Motor neuron (in vitro differentiated cells): ENCODE results near the gene NUTF2. TPM values are rescaled to one million over a fixed set of nuclear protein-coding genes. Genes with fewer than 3 reads are reported as not detected.
A peak's percentile ranks its signal among the peaks of the same experiment; 100 is the strongest.
"Not testable (repeated sequence)": the region's sequence is repeated elsewhere in the genome, so short reads cannot be mapped to it uniquely, and the experiment has no call there.

ENCODE experiments used
- ATAC-seq, 8 experiments: fragments of 200-7000 bp; cut with Tn5 transposase; replicated peaks in 6 of 8; 2 replicates each; pipeline ENCODE4 v1.8.0; 2021; ENCODE audit warnings: mild to moderate bottlenecking in 8 of 8, moderate library complexity in 8 of 8
- H3K27ac ChIP-seq, 2 donors: fragments of 250-450 bp; sonication (Bioruptor Pico); 2 replicates each; pipeline ENCODE4 v1.9.0; 2021; ENCODE audit warnings: antibody characterized with exemption in 2 of 2, mild to moderate bottlenecking in 2 of 2, moderate library complexity in 1 of 2
- H3K4me1 ChIP-seq, 2 donors: fragments of 250-450 bp; sonication (Bioruptor Pico); replicated peaks in 1 of 2; 2 replicates each; pipeline ENCODE4 v1.6.1; 2021; ENCODE audit warnings: antibody characterized with exemption in 2 of 2, mild to moderate bottlenecking in 2 of 2, moderate library complexity in 1 of 2
- H3K4me3 ChIP-seq, 5 donors: fragments of 250-450 bp; sonication (Bioruptor Pico); 2 replicates each; pipeline ENCODE4 v1.9.0; 2021; ENCODE audit warnings: antibody characterized with exemption in 5 of 5, mild to moderate bottlenecking in 5 of 5, moderate library complexity in 4 of 5
- WGBS, 10 experiments: fragments of 450-650 bp; shearing (Covaris generic); methylation state at CpG; one replicate each; pipeline ENCODE4 v1.0.0; 2022; 5-methylcytosine and 5-hydroxymethylcytosine counted together
- in situ Hi-C, 9 experiments: fragments of 400-800 bp; cut with MboI; loops; one replicate each; pipeline ENCODE4 v1.15.0; 2021; ENCODE audit warnings: low sequenced_read_pairs in 9 of 9, low pct_unique_long_range_greater_than_20kb in 2 of 9; ENCODE audit not compliant: unreplicated experiment in 9 of 9
- total RNA-seq, 8 experiments: library from RNA; unstranded; fragments of 300-600 nt; gene quantifications; 2 replicates each; pipeline versions ENCODE4 v1.2.3 to v1.2.4, GENCODE V29; 2022

NUTF2 gene
- total RNA-seq, 8 experiments from 2014 or later: 52.2 to 122 (median 108) TPM

DNA sequence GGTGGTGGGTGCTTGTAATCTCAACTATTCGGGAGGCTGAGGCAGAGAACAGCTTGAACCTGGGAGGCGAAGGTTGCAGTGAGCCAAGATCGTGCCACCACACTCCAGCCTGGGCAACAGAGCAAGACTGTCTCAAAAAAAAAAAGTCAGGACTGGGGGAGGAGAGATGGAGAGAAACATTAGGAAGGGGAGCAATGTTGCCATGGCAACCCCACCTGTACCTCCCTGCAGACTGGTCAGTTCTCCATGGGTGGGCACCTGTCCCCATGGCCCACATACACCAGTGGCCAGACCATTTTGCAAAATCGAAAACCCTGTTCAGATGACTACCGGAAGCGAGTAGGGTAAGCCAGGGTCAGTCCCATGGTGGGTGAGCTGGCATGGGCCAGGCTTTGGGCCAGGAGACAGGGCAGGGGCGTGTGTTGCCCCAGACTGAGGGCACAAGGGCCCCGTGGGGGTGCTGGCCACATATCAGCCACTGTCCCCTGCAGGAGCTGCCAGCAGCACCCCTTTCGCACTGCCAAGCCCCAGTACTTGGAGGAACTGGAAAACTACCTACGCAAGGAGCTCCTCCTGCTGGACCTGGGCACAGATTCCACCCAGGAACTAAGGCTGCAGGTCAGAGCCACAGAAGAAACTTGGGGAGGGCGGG lies 26.0 kb upstream of the NUTF2 start:
- in situ Hi-C loops: no loop called here
- Histone ChIP-seq H3K4me3 (no peak overlapping the region), H3K27ac (no peak overlapping the region), H3K4me1 (no peaks in the 10 kb centered on the region)
- ATAC-seq: no peak
- WGBS, 10 experiments: 78 to 93% (median 81%) methylated on average over 2 to 8 of the region's 11 CpGs; no CpG with 5 or more reads in 5 of the 10 experiments

DNA sequence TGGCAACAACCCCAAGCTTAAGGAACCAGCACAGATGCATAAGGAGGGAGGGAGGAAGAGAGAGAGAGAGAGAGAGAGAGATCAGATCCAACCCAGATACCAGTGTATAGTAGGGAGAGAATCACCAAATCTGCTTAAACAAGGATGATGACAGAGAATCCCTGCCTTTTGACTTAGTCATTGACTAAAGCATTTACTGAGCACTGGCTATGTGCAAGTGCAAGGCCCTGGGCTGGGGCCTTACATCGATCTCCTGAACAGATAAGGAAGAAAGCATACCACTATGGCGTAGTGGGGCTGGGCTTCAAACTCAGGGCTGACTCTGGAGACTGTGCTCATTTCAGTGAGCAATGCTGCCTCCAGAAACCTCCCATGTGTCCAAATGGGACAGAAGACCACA lies 24.2 kb upstream of the NUTF2 start:
- no peak overlapping the region for H3K4me3 ChIP-seq
- WGBS, 10 experiments: 67 to 94% (median 80%) methylated on average over 1 to 2 of the region's 2 CpGs; no CpG with 5 or more reads in 6 of the 10 experiments
- H3K4me1 ChIP-seq: no peaks in the 10 kb centered on the region
- no peak overlapping the region for H3K27ac ChIP-seq
- peak in 2 of 8 experiments; percentile 62 to 72 for ATAC-seq
- in situ Hi-C loops: no loop called here

DNA sequence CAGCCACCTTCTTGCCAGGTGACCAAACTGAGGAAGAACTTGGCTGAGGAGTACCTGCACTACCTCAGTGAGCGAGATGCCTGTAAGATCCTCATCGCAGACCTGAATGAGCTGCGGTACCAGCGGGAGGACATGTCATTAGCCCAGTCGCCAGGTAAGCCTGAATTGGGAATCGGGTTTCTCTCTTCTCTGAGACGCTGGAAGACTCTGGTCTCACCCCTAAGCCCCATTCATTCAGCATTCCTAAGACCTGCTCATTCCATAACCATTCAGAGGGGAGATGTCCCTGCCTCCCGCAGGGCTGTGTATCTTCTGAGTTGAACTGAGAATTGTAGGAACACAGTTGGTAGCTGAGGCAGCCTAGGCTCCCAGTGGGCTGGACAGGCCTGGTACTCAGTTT lies 21.6 kb upstream of the NUTF2 start:
- Histone ChIP-seq H3K27ac (no peak overlapping the region), H3K4me1 (no peaks in the 10 kb centered on the region), H3K4me3 (no peak overlapping the region)
- ATAC-seq: no peak
- WGBS, 10 experiments: 66 to 84% (median 78%) methylated on average over 3 to 6 of the region's 8 CpGs; no CpG with 5 or more reads in 4 of the 10 experiments
- in situ Hi-C loops: no loop called here

DNA sequence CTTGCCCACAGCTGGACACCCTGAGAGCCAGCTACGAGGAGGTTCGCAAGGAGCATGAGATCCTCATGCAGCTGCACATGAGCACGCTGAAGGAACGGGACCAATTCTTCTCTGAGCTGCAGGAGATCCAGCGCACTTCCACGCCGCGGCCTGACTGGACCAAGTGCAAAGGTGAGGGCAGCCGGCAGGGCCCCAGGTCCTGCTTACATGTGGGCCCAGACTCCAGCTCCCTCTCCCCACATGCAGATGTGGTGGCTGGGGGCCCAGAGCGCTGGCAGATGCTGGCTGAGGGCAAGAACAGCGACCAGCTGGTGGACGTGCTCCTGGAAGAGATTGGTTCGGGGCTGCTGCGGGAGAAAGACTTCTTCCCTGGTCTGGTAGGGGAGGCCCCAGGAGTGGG lies 20.8 kb upstream of the NUTF2 start:
- ATAC-seq: no peak
- in situ Hi-C loops: no loop called here
- WGBS, 10 experiments: 100% methylated on average over 5 of the region's 14 CpGs; no CpG with 5 or more reads in 9 of the 10 experiments
- Histone ChIP-seq H3K4me3 (no peak overlapping the region), H3K4me1 (no peaks in the 10 kb centered on the region), H3K27ac (no peak overlapping the region)

DNA sequence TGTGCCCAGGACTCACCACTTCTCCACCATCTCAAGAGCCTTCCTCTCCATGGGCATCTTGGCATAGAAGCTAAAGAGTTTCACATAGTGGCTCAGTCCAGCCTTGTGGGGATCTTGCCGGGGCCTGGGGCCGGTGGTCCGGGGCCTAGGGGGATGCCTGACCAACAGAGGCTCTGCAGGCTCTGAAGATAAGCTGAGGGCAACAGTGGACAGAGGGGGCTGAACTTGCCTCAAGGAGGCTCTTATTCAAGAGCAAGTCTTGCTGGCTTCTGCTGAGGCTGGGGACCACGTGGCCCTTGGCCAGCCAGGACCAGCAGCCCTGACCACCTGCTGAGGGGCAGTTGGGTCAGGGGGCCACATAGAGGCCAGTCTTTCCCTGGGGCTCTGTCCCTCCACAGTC lies 18.1 kb upstream of the NUTF2 start:
- WGBS, 10 experiments: 100% methylated on average over 1 of the region's 4 CpGs; no CpG with 5 or more reads in 9 of the 10 experiments
- in situ Hi-C loops: no loop called here

DNA sequence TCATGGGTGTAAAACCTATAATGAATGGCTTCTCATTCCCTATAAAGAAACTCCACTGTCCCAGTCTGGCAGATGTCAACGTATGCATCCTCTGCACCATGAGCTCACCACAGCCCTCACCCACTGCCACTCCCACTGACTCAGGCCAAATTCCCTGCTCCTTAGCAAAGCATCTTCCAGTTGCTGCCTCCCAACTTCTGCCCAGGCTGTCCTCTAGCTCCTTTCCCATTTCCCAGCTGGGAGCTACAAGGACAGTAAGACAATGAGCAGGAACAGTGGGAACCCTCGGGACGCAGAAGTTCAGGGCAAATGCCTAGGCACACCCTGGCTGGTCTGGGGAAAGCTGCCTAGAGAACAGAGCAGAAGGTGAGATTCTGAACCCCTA lies 13.7 kb upstream of the NUTF2 start:
- ATAC-seq: peak in 7 of 8 experiments; percentile 1 to 69 (median 13)
- in situ Hi-C loops: no loop called here
- 0 to 17% (median 11%) methylated on average over 1 to 3 of the region's 3 CpGs; no CpG with 5 or more reads in 7 of the 10 experiments for WGBS, 10 experiments
- Histone ChIP-seq H3K4me1 (peaks cover 5 to 6% of the 10 kb centered on the region in 2 donors), H3K27ac (no peak overlapping the region), H3K4me3 (peak overlapping the region; percentile 68 to 99 (median 78))

More for the DNA sequence above, 18.1 kb upstream of the NUTF2 start:
- Histone ChIP-seq H3K4me1 (peaks cover 5 to 6% of the 10 kb centered on the region in 2 donors), H3K27ac (no peak overlapping the region), H3K4me3 (no peak overlapping the region)
- ATAC-seq: no peak

DNA sequence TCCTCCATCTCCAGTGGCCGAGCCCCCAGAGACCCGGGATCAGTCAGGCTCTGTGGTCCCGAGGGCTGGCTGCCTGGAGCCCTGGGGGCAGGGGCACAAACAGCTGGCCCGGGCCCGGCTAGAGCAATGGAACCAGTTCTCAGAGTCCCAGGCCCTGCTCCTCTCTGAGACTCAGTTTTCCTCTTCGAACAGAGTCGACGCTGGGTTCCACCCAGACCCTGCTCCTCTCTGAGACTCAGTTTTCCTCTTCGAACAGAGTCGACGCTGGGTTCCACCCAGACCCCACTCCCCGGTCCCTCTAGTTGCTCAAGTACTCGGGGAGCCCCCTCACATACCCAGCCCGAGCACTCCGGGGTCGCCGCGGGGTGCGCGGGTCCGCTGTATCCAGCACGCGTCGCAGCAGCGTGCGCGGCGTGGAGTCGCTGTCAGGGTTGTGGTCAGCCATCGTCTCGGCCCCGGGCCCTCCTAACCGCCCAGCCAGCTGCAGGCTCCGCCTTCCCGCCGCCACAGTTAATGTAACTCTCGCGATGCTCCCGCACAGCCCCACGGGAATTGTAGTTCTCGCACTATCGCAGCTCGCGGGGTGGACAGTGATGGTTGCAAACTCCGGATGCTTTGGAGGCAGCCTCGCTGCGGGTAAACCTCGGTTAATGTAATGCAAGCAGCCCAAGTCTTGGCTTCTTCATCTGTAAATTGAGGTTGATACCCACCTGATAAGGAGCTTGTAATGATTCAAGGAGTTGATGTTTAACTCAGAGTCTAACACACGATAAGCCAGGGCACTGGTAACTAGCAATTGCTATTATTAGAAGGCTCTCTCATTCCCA lies 13.1 kb upstream of the NUTF2 start:
- WGBS, 10 experiments: 0 to 20% (median 4%) methylated on average over 1 to 17 of the region's 49 CpGs; no CpG with 5 or more reads in 4 of the 10 experiments
- peak overlapping the region; percentile 27 to 47 for H3K27ac ChIP-seq
- peak; percentile 92 to 100 (median 98) for ATAC-seq
- in situ Hi-C loops: no loop called here
- H3K4me1 ChIP-seq: peaks cover 5 to 6% of the 10 kb centered on the region in 2 donors
- peak overlapping the region; percentile 68 to 99 (median 78) for H3K4me3 ChIP-seq

DNA sequence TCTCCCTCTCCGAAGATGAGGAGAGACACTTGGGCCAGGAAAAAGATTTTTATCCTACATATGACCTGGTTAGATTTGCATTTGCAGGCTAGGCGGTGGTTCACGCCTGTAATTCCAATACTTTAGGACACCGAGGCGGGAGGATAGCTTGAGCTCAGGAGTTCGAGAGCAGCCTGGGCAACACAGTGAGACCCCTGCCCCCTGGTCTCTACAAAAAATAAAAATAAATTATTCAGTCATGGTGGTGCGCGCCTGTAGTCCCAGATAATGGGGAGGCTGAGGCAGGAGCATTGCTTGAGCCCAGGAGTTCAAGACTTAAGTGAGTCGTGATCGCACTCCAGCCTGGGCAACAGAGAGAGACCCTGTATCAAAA lies 12.5 kb upstream of the NUTF2 start:
- WGBS, 10 experiments: 0 to 100% (median 79%) methylated on average over 1 to 10 of the region's 10 CpGs; no CpG with 5 or more reads in 1 of the 10 experiments
- in situ Hi-C loops: no loop called here
- Histone ChIP-seq H3K27ac (no peak overlapping the region), H3K4me1 (peaks cover 5 to 6% of the 10 kb centered on the region in 2 donors), H3K4me3 (peak overlapping the region in 4 of 5 donors; percentile 68 to 99 (median 78))
- ATAC-seq: no peak

DNA sequence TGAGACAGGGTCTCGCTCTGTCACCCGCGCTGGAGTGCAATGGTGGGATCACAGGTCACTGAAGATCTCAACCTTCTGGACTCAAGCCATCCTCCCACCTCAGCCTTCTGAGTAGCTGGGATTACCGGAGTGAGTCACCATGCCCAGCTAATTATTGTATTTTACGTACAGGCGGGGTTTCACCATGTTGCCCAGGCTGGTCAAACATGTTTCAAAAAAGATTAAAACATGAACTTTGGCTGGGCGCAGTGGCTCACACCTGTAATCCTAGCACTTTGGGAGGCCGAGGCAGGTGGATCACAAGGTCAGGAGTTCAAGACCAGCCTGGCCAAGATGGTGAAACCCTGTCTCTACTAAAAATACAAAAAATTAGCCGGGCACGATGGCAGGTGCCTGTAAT lies 9.5 kb upstream of the NUTF2 start:
- ATAC-seq, in situ Hi-C loops, H3K4me1 ChIP-seq, H3K27ac ChIP-seq, H3K4me3 ChIP-seq: not testable (repeated sequence)
- 67 to 93% (median 91%) methylated on average over 2 to 9 of the region's 10 CpGs; no CpG with 5 or more reads in 2 of the 10 experiments for WGBS, 10 experiments

DNA sequence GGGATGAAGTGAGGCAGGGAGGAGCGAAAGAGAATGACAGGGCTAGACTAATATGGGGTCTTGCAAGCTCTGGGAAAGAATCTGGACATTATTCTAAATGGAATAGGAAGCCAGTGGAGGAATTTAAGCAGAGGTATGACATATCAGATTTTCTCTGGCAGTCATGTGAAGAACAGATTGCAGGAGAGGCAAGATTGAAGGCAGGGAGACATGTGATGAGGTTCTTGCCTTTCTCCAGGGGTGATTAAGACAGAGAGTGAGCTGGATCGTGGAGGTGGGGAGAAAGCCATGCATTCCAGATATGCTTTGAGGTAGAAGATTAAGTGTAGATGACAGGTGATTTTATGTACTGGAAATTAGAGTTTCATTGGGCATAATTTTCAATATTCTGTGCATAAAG lies 8.9 kb upstream of the NUTF2 start:
- Histone ChIP-seq H3K4me3 (no peak overlapping the region), H3K27ac (no peak overlapping the region), H3K4me1 (peaks cover 2 to 4% of the 10 kb centered on the region in 2 donors)
- 33 to 100% (median 84%) methylated on average over 1 to 2 of the region's 2 CpGs; no CpG with 5 or more reads in 2 of the 10 experiments for WGBS, 10 experiments
- ATAC-seq: no peak
- in situ Hi-C loops: no loop called here

DNA sequence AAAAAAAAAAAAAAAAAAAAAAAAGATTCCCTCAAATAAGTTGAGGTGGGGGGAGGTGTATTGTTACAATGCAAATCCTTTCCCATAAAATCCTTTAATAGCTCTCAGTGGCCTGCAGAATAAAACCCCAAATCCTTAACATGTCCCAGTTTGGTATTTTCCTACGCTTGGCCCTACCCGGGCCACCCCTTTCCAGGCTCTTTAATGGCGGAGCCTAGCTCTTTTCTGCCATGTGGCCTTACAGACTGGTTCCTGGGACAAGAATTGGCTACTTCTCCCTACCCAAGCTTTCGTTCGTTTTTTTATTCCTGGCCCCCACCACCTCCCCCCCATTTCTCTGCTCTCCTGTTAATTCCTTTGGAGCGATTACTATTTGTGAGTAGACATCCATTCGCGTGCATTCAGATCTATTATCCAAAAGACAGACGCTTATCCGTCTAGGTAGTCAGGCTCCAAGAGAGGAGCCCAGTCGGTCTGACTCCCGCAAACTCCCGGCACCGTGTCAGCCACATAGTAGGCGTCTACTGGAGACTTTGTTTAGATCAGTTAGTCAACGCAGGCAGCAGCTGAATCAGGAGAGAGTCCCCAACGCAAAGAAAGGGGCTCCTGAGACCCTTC lies 5.4 kb upstream of the NUTF2 start:
- in situ Hi-C loops: no loop called here
- ATAC-seq: no peak
- Histone ChIP-seq H3K4me3 (peak overlapping the region; percentile 77 to 98 (median 93)), H3K4me1 (peaks cover 21 to 23% of the 10 kb centered on the region in 2 donors), H3K27ac (peak overlapping the region in 1 of 2 donors; percentile 98)
- 50 to 100% (median 77%) methylated on average over 1 to 9 of the region's 17 CpGs; no CpG with 5 or more reads in 4 of the 10 experiments for WGBS, 10 experiments

DNA sequence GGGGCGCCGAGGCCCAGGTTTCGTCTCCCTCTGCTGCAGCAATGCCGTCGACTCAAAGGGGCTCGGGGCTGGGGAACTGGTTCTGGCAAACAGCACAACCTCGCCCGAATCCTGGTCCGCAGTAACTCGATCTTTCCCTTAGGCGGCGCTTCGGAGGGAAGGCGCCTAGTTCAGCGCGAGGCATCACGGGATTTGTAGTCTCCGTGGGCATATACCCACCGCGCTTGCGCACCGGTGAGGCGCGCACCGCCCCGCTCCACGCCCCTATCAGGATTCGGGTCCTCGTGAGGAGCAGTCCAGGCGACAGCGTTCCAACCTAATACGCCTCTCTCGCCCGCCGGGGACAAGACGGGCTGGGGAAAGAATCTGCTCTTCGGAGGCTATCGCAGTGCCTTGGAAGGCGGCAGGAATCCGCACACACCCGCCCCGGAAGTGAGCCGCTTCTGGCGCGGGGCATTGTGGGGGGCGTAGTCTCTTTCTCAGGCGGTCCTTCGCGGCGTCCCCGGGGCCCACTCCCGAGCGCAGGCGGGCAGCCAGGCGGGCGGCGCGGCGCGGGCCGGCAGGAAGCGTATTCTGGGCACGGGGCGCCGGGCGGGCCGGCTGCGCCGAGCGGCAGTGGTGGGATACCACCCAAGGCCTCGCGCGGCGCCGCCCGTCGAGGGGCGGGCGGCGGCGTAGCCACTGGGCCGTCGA lies 4.8 kb upstream of the NUTF2 start, which contains the start of gene THAP11:
TSS of gene THAP11 (plus strand) at position 505 of the 693 bp plus-strand sequence. CDS start 235 bp downstream, outside the sequence.
- H3K27ac ChIP-seq: peak within 1 kb of the TSS; percentile 97 to 98
- ATAC-seq: peak; percentile 41 to 55 (median 48)
- in situ Hi-C loops: no loop called here
- peaks cover 21 to 23% of the 10 kb centered on the region in 2 donors for H3K4me1 ChIP-seq
- 0 to 11% (median 0%) methylated on average over 5 to 14 of the region's 83 CpGs; no CpG with 5 or more reads in 6 of the 10 experiments for WGBS, 10 experiments
- peak within 1 kb of the TSS; percentile 77 to 98 (median 93) for H3K4me3 ChIP-seq
